Stimulated activated CD4-positive, alpha-beta T cell treated with anti-CD3 and anti-CD28 coated beads, TNF-alpha, amount 100 ng/mL, for 1 hour (primary cell): ENCODE data around the gene VAMP2.
A peak's percentile ranks its signal among the peaks of the same experiment; 100 is the strongest.

Experiments used
- DNase-seq, 3 donors: peaks; one replicate each; pipeline ENCODE4 v3.0.0-alpha.2; 2020; ENCODE audit warnings: low read depth in 3 of 3, low spot score in 1 of 3

The VAMP2 gene, protein sequence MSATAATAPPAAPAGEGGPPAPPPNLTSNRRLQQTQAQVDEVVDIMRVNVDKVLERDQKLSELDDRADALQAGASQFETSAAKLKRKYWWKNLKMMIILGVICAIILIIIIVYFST

DNA sequence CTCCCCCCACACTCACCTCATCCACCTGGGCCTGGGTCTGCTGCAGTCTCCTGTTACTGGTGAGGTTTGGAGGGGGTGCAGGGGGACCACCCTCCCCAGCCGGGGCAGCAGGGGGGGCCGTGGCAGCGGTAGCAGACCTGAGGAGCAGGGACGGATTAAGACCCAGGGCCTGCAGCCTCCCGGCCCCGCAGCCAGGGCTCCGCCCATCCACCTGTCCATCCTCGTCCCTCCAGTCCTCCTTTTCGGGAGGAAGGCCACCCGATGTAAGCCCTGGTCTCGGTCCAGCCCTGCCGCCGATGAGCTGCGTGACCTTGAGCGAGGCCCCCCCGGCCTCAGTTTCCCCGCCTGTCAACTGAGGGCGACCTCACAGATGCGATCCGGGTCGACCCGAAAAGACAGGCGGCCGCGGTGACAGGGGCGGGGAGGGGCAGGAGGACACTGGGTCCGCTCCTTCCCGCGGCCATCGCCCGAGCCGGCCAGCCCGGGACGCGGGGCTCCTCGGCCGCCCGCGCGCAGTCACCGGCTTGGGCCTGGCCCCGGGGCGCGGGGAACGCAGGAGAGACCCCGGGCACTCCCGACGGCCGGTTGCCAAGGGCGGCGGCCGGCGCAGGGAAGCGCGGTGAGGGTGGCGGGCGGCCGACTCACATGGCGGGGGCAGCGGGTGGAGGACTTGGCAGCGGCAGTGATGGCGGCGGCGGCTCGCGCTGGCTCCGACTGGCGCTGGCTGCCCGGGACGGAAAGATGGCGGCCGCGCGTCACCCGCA is at the start of gene VAMP2:
Gene VAMP2, minus strand, starts transcription at position 716 of the 764 bp plus-strand sequence. Its CDS starts 69 bp downstream, at position 647.
- peak; percentile 60 to 74 (median 64) for DNase-seq

DNA sequence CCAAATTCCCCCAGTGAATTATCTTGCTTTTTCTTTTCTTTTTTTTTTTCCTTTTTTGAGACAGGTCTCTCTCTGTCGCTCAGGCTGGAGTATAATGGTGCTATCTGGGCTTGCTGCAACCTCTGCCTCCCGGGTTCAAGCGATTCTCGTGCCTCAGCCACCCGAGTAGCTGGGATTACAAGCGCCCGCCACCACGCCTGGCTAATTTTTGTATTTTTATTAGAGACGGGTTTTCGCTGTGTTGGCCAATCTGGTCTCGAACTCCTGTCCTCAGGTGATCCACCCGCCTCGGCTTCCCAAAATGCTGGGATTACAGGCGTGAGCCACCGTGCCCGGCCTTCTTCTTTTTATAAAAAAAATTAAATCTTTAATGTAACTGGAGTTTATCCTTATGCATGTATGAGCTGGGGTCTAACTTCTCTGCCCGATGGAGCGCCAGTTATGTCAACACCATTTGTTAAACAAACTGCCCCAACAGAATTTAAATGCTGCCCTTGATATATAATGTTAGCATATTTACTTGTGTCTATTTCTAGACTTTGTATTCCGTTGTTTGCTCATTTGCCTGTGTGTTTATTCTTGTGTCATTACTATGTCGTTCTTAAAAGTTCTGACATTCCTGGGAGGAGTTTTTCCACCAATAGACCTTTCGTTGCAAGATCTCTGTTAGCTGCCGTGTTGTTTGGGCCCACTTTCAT is 48.2 kb upstream of the VAMP2 start:
- no peak for DNase-seq

DNA sequence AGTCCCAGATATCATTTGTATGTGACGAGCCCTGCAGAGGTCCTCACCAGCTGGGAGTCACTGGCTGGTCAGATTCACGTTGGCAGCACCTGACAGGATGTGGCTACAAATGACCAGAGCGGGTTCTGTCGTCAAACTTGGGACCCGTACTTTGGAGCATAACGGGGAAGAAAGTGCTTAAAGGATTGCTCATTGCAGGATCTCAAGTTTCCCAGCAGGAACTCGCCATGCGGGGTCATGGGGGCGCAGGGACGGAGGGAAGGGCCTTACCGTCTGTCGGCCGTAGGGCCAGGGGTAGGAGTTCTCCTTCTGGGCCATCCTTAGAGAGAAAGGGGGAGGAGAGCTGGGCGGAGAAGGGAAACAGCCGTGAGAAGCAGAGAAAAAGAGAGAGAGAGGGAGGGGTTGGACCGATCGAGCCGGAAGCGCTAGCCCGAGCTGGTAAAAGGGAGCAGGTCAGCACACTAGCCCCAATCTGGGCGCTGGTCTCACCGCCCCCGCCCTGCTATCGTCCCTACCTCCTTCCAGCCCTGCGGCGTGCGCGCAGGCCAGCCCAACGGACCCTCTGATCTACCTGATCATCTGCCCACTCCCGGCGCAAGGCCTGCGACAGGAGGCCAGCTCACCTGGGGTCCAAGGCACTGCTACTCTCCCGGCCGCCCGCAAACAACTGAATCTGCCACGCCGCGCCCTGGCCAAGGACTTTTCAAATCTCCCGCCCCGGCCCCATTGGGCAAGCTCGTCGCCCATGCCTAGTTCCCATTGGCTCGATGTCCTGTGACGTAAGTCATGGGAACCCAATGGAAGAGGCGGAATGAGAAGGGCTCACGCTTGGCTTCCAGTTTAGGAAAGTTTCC is 47.4 kb upstream of the VAMP2 start, which contains the start of gene AURKB:
Gene AURKB, minus strand, starts transcription at position 669 of the 854 bp plus-strand sequence. Its CDS starts 351 bp downstream, at position 318.
- DNase-seq, result peak; percentile 72 to 81 (median 76)

DNA sequence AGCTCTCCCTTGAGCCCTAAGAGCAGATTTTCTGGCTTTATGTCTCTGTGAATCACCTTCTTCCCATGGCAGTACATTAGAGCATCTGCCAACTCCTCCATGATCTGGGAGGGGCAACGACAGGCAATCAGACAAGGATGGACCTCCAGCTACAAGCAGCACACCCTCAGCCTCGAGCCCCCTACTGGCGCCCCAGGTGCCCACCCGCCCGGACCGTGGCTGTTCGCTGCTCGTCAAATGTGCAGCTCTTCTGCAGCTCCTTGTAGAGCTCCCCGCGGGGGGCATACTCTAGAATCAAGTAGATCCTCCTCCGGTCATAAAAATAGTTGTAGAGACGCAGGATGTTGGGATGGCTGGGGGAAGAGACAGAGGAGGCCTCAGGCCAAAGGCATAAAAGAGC is 43.8 kb upstream of the VAMP2 start:
- DNase-seq, result no peak

DNA sequence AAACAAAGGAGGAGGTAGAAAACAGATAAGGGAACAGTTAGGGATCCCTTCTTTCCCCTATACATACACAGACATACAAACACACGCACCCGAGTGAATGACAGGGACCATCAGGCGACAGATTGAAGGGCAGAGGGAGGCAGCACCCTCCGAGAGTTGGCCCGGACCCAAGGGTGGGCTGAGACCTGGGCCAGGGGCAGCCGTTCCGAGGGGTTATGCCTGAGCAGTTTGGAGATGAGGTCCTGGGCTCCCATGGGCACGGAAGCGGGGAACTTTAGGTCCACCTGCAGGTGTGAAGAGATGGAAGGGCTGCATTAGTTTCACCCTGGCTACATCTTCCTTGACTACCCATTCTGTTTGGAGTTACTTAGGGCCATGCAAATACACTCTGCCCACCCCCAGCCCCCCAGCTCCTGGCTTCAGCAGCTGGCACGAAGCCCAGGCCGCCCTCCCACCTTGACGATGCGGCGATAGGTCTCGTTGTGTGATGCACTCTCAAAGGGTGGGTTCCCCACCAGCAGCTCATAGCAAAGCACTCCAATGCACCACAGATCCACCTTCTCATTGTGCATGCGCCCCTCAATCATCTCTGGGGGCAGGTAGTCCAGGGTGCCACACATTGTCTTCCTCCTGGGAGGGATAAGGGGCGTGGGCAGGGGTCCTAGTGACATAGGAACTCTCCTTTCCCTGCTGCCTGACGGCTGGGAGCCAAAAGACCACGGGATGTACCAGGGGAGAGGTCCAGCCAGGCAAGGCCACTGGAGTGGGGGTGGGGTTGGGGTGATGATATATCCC is 42.2 kb upstream of the VAMP2 start:
- no peak for DNase-seq

DNA sequence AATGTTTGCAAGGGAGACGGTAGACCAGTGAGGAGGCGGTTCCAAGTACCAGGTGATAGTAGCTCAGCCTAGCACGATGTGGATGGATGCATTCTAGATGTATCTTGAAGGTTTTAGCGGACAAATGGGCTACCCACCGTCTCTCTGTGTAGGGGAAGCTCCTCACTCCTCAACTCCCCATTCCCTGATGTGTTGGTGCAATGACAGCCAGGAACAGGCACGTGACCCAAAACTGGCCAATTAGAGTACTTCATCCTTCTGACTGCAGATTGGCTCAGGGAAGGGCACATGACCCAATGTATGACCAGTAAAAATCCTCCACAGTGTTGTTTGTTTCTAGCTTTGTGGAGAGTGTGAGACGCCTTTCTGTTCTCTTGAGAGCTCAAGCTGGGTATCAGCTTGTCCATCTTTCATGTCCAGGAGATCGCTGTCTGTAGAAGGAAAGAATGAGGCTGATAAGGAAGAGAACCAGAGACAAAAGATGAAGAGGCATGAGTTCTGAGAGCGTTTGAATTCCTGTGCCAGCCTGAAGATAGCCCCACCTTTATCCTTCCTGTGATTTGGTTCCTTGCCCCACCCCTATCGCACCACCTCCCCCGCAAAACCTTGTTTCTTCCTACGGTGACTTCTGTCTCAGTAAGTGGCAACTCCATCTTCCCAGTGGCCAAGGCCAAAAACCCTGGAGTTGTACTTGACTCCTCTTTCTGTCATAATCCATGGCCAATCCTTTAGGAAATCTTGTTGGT is 29.5 kb upstream of the VAMP2 start:
- no peak for DNase-seq

DNA sequence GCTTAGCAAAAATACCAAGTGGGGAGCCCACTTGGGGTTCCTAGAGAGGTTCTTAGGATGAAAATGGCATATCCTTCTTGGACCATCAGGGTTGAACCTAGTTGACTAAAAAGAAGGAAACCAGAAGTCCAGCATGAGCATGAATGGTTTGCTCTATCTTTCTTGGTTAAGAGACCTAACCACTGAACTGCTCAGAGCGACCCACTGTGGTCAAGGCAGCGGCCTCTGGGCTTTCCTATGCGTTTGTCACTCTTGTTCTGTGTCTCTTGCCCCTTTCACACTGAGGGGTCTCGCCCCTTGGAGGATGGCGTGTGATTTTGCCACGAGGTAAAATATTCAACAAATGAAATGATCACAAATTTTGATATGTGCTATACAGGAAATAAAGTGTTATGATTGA is 27.8 kb upstream of the VAMP2 start:
- no peak for DNase-seq

DNA sequence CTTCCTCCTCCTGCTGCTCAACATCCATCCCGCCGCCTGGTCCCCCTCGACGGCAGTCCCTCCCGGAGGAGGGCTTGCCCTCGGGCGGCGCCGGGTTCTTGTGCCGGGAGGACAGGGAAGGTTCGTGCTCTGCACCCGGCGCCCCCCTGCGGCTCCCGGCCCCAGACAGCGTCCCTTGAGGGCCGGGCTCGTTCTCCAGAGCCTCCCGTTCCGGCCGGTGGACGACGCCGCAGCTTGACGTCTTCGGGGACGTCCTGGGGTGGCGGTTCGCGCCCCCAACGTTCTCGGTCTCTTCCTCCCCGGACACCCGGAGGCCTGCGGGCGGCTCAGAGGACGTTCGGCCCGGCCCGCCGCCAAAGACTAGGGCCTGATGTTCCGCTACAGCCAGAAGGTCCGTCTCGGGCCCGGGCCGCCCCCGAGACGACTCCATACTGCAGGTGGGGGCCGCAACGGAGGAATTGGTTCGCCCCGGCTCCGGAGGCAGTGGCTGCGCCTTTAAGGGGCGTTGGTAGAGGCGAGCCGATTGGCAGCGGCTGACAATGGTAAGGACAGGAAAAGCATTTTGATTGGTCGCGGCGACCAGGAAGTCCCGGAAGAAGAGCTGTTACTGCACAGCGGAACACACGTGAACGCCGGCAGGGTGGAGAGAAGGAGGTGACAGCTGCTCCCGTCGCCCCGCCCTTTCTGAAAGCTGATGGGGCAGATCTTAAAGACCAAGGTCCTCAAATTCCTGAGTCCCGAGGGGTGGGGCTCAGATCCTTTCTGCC is 27.1 kb upstream of the VAMP2 start, which contains the start of gene BORCS6:
Gene BORCS6, minus strand, starts transcription at position 470 of the 767 bp plus-strand sequence. Its CDS starts 40 bp downstream, at position 430.
- DNase-seq, result peak; percentile 74 to 90 (median 88)

DNA sequence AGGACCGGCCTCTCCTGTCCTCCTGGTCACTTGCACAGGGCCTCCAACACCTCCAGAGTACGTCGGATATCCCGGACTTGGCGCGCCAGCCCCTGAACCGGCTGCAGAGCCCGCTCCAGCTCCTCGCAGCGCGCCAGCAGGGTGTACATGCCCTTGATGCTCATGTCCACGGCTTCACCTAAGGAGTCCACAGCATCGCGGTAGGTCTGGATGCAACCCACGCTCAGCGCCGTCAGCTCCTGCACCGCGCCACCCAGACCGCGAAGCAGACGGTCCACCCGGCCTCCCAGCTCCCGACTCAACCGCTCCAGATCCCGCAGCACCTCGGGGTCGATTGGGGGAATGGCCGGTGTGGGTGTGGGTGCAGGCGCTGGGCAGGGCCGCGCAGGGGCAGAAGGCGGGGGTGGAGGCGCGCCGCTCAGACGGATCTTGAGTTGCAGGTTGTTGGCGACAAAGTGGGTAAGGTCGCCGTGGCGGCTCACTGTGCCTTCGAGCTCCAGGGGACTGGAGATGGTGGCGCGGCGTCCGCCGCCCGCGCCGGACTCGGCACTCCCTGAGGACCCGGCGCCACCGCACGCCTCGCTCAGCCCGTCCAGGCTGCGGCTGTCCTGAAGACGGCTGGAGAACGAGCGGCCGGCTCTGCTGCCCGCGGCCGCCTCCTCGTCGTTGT is 26.4 kb upstream of the VAMP2 start:
- DNase-seq, result no peak

DNA sequence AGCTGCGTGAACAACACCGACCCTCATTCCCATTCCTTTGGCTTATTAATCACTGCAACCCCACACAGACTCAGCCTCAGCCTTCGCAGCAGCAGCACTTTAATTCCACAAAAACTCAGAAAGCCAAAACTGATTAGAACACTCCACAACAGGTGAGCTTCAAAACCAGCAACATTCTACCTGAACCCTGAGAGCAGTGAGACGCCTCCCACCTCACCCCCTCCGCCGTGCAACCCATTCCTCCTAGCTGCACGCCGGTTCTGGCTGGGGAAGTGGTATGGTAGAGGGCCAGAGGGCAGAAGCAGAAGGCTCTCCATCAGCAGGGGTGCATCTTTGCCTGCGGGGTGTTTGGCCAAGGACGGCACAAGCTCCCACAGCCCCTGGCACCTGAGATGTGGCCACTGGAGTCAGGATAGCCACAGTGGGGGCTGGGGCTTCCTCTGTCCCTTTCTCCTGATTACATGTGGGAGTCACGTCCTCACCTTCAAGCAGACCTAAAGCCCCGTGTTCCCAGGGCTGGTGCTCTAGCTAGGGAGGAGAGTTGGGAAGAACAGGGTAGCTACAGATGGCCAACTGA is 25.6 kb upstream of the VAMP2 start:
- DNase-seq, result no peak

DNA sequence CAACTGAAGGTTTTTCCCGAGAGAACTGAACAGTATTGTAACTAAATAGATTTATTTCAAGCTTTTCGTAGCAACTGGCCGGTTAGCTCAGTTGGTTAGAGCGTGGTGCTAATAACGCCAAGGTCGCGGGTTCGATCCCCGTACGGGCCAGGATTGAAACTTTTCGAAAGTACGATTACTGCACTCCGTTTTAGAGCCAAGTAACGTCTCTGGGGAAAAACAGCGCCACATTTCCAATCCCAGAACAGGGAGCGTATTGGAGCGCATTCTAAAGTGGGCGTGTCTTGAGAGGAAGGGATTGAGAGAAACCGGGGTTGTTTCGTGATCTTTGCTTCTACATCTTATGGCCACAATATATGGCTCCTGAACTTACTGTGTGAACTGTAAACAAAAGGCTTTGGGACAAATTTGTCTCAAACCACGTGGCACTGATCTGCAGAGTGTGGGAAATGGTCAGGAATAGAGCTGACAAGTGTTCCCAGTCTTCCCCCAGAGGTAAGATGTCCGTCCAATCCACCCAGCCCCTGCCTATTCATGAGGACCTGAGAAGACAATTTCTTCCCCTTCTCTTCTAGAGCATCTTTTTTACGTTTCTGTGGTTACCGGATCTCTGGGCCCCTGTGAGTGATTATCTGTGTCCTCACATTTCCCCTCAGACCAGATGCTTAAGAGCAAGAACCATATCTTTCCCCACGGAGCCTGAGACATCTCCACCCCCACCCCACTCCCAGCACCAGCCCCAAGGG is 24.9 kb upstream of the VAMP2 start:
- peak; percentile 58 to 92 (median 87) for DNase-seq

DNA sequence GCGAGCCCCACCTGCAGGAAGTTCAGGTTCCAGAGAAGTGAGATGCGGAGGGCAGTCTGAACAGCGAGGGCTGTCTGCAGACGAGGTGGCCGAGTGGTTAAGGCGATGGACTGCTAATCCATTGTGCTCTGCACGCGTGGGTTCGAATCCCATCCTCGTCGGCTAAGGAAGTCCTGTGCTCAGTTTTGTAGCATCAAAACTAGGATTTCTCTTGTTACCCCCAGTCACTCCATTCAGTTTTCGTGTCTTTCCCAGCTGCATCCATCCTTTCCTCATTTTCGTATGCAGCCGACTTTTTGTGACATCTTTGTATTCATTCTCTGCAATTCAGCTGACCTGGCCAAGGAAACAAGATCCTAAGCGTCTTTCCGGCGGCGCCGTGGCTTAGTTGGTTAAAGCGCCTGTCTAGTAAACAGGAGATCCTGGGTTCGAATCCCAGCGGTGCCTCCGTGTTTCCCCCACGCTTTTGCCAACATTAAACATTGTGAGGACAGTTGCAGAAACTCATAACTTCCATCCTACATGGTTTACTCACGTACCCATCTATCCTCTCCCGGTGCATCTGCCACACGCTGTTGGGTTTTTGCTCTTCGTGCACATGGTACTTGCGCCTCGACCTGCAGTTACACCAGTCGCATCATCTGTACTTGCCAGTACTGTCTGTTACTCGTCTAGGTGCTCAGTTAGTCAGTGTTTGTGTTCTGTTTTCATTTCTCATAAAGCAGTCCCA is 24.2 kb upstream of the VAMP2 start:
- peak; percentile 84 to 96 (median 90) for DNase-seq

DNA sequence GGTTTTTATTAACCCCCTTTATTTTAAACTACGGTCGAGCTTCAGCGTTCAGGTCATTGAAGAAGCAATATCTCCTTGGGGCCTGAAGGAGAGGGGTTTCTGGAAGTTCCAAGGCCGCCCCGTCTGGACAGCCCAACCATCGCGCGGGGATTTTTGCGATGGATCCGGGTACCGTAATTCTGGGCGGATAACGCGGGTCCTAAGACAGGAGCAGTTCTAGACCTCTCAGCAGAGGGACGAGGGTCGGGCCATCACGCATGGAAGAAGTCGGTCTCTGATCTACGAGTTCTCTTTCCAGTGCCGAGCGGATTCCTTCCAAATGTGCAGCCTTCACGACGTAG is 23.7 kb upstream of the VAMP2 start:
- no peak for DNase-seq

DNA sequence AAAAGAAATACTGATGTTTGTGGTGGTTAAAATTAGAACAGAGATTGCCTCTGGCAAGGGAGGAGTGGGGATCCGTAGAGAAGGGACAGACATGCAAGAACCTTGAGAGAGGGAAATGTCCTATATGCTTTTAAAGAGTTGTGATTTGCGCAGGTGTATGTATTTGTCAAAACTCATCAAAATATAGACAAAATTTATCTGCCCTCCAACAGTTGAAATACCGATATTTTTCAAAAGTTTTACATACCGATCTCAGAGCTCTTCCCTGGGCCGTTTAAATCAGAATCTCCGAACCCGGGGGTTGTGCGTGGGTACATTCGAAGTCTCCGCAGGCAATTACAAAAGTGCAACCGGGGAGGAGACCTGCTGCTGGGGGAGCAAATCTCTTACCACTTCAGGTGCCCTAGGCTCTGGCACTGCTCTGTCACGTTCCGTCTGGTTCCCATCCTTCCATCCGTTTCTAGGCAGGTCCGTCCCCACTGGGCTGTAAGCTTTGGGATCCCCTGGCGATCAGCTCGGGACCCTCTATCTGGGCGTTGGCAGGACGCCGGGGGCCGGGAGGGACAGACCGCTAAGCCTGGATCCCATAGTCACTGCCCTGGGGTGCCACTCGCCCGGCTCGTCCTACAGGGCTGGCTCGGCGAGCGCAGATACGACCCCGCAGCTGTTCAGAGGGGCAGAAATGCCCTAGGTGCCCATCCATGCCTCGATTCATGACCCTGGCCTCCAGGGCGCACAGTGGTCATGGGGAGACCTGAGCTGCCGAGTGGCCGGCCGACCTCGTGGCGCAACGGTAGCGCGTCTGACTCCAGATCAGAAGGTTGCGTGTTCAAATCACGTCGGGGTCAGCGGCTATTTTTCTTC is 23.1 kb upstream of the VAMP2 start:
- DNase-seq, result peak; percentile 71 to 98 (median 90)

DNA sequence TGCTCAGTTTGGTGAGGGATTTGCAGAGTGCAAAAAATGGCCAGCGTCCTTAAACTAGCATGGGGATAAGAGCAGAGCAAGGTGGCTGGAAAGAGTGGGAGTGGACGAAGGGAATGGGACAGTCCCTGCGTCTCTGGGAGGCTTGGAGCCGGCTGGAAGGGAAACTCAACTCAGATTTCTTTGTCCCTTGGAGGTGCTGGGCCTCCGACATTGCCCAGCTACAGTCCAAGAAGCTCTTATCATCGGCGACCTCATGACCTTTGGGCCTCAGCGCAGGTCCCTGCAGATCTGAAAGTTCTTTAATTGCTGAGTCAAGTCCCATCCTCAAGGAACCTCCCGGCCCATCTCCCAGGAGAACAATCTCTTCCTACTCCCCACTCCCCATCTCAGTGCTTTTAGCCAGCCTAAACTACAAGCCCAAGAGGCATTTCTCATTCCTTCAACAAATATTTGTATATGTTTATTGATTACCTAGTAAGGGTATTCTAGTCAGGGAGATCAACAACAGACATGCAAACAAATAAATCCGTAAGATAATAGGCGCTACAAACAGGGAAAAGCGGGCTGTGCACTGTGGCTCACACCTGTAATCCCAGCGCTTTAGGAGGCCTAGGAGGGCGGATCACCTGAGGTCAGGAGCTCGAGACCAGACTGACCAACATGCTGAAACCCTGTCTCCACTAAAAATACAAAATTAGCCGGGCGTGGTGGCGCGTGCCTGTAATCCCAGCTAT is 14.4 kb upstream of the VAMP2 start:
- no peak for DNase-seq
